ENCODE results near the gene ARID5A.
"Not testable (repeated sequence)": the region's sequence is repeated elsewhere in the genome, so short reads cannot be mapped to it uniquely, and the experiment has no call there.

Gene ARID5A

GRCh38 chr2:96541398-96542152, 5.0 kb downstream of the ARID5A start:
- DNase-seq, result no peak

GRCh38 chr2:96542357-96542977, 5.9 kb downstream of the ARID5A start:
- DNase-seq, result no peak

GRCh38 chr2:96546321-96546720, 9.8 kb downstream of the ARID5A start:
- no peak for DNase-seq

- DNase-seq, result no peak
Measured at GRCh38 chr2:96546797-96547196, 10.2 kb downstream of the ARID5A start.

- no peak for DNase-seq
Measured at GRCh38 chr2:96547203-96547641, 10.7 kb downstream of the ARID5A start.

- DNase-seq, result no peak
Measured at GRCh38 chr2:96547731-96548171, 11.2 kb downstream of the ARID5A start.

GRCh38 chr2:96548558-96549465, 12.3 kb downstream of the ARID5A start:
- no peak for DNase-seq

GRCh38 chr2:96549466-96549785, 12.9 kb downstream of the ARID5A start:
- no peak for DNase-seq

GRCh38 chr2:96549967-96550786, 13.6 kb downstream of the ARID5A start:
- DNase-seq, result no peak

GRCh38 chr2:96550787-96551604, 14.4 kb downstream of the ARID5A start:
- DNase-seq, result no peak

- no peak for DNase-seq
Measured at GRCh38 chr2:96551605-96552314, 15.2 kb downstream of the ARID5A start.

- no peak for DNase-seq
Measured at GRCh38 chr2:96552315-96553175, 16.0 kb downstream of the ARID5A start.

GRCh38 chr2:96553176-96553956, 16.8 kb downstream of the ARID5A start:
- DNase-seq, result no peak

- DNase-seq, result not testable (repeated sequence)
Measured at GRCh38 chr2:96553957-96554292, 17.4 kb downstream of the ARID5A start.

GRCh38 chr2:96554293-96555145, 18.0 kb downstream of the ARID5A start:
- peak; percentile 78 for DNase-seq

GRCh38 chr2:96555146-96555610, 18.6 kb downstream of the ARID5A start:
- no peak for DNase-seq

- no peak for DNase-seq
Measured at GRCh38 chr2:96556441-96557330, 20.1 kb downstream of the ARID5A start.

All from hematopoietic multipotent progenitor cell treated with erythropoietin and hydrocortisone succinate and interleukin-3 and kit ligand, for 4 days (in vitro differentiated cells).